Tibial nerve (tissue), 4 donors: ENCODE data around the gene AKAP6.

ENCODE experiments used
- CTCF ChIP-seq, 5 experiments: fragments of 200-600 bp in 3 of 5; fragments of 450-650 bp in 2 of 5; sonication (generic) in 3 of 5; IDR thresholded peaks; one replicate each; pipeline ENCODE4 v1.5.1; 2016 to 2019; ENCODE audit warnings: antibody characterized with exemption in 5 of 5, mild to moderate bottlenecking in 3 of 5, moderate library complexity in 2 of 5
- EP300 ChIP-seq, 2 donors: sonication (generic); formaldehyde crosslinking; IDR thresholded peaks; one replicate each; pipeline ENCODE4 v1.6.1; 2017; ENCODE audit warnings: antibody characterized with exemption in 2 of 2, mild to moderate bottlenecking in 1 of 2
- POLR2A ChIP-seq, 2 donors: fragments of 450-650 bp; IDR thresholded peaks; one replicate each; pipeline ENCODE4 v1.6.1; 2017; ENCODE audit warnings: antibody characterized with exemption in 2 of 2, mild to moderate bottlenecking in 2 of 2, moderate library complexity in 2 of 2

GRCh38 chr14:32818581-32818980 is 489.5 kb downstream of the AKAP6 start:
- no peak for TF ChIP-seq POLR2A (IDR thresholded peaks at IDR 0.05)
- no peak for TF ChIP-seq CTCF (IDR thresholded peaks at IDR 0.05)
- no peak for TF ChIP-seq EP300 (IDR thresholded peaks at IDR 0.05)
